ENCODE data around the gene TIMM13. TPM values are rescaled to one million over a fixed set of nuclear protein-coding genes. Genes with fewer than 3 reads are reported as not detected.

The TIMM13 gene
- total and polyA plus RNA-seq, 9 of the 15 experiments (the other 6 are each of a cell fraction or from before 2014, with no cell fraction given): 17.6 to 215 (median 71.8) TPM

GRCh38 chr19:2455851-2456570, 28.6 kb upstream of the TIMM13 start (continued):
- TF ChIP-seq AFF1 (IDR thresholded peaks at IDR 0.05; ENCODE audit: low read depth in 1 of 2, partially characterized antibody in 2 of 2) (no peak), ZNF197 (CRISPR knock-in tag; IDR thresholded peaks at IDR 0.05; ENCODE audit: low read depth) (no peak), YY1 (IDR thresholded peaks at IDR 0.05; ENCODE audit: borderline replicate concordance in 1 of 3, control insufficient read depth in 1 of 3, extremely low read depth in 1 of 3, insufficient read depth in 3 of 3, insufficient read length in 1 of 3, insufficient replicate concordance in 2 of 3, low read depth in 1 of 3, low read length in 2 of 3) (no peak), E2F1 (CRISPR knock-in tag; IDR thresholded peaks at IDR 0.05) (no peak), NBN (IDR thresholded peaks at IDR 0.05; ENCODE audit: low read depth) (no peak), SAFB (IDR thresholded peaks at IDR 0.05; ENCODE audit: borderline replicate concordance, low read depth, low read length) (peak; percentile 77; the same call in 1 of the 2 replicates), RBFOX2 (IDR thresholded peaks at IDR 0.05; ENCODE audit: low read depth, low read length) (peak; percentile 68), PBX2 (CRISPR knock-in tag; IDR thresholded peaks at IDR 0.05; ENCODE audit: low read depth) (no peak), PBX2 (tag; conservative IDR thresholded peaks at IDR 0.05; ENCODE audit: low read depth) (no peak), SETDB1 (IDR thresholded peaks at IDR 0.05; ENCODE audit: low read length) (no peak), POLR2A (conservative IDR thresholded peaks at IDR 0.05) (no peak), EGR1 (conservative IDR thresholded peaks at IDR 0.05) (no peak), LARP7 (IDR thresholded peaks at IDR 0.05) (no peak), ILF3 (IDR thresholded peaks at IDR 0.05; ENCODE audit: borderline replicate concordance) (no peak), ZBTB7A (IDR thresholded peaks at IDR 0.05; ENCODE audit: borderline replicate concordance, control insufficient read depth, low read depth, low read length) (peak; percentile 77), ZNF324 (CRISPR knock-in tag; IDR thresholded peaks at IDR 0.05) (no peak), USF2 (CRISPR knock-in tag; IDR thresholded peaks at IDR 0.05) (no peak), SIX5 (IDR thresholded peaks at IDR 0.05; ENCODE audit: borderline replicate concordance in 1 of 2, insufficient read depth in 1 of 2, low read depth in 1 of 2, low read length in 2 of 2) (no peak), PHB (CRISPR knock-in tag; IDR thresholded peaks at IDR 0.05) (no peak)

Measured in K562 (cell line).